ENCODE data around the gene SETDB1. TPM values are rescaled to one million over a fixed set of nuclear protein-coding genes. Genes with fewer than 3 reads are reported as not detected.

Gene SETDB1
- total and polyA plus RNA-seq, 2 of the 13 experiments (the other 11 are each of a cell fraction or from before 2014, with no cell fraction given), result 33.1 to 34.6 TPM

DNA sequence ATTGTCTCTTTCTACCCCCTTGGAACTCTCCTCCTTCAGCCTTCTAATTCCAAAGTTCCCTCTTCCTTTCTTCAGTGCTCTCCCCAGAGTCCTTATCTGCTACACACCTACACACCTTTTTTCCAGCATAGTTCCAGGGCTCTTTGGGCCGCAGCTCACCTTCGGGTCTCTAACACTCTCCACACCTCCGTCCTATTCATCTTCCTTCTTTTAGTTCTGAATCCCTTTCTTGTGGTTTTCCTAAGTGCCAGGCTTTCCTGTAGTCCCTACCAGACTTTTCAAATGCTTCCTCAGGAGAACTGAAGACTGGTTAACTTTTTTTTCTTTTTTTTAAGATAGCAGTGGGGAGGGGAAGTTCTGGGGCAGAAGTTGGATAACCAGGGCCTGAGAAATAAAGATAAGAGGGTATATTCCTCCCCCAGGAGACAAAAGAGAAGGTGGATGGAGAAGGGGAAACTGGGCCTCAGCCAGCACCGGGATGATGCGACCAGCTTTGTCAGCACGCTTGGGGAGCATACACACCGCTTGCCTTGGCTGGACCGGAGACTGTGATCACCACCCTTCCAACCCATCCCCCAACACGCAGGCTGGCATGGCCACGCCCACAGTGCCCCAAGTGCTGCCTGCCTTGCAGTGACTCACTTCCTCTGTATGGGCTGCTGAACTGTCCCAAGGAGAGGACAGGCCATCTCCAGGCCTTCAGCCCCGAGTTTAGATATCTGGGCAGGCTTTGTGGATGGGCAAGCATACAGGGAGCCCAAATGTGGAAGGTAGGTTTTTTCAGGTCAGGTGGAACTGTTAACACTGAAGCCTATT, 50.9 kb downstream of the SETDB1 start (continued):
- TF ChIP-seq, protein P1, sequence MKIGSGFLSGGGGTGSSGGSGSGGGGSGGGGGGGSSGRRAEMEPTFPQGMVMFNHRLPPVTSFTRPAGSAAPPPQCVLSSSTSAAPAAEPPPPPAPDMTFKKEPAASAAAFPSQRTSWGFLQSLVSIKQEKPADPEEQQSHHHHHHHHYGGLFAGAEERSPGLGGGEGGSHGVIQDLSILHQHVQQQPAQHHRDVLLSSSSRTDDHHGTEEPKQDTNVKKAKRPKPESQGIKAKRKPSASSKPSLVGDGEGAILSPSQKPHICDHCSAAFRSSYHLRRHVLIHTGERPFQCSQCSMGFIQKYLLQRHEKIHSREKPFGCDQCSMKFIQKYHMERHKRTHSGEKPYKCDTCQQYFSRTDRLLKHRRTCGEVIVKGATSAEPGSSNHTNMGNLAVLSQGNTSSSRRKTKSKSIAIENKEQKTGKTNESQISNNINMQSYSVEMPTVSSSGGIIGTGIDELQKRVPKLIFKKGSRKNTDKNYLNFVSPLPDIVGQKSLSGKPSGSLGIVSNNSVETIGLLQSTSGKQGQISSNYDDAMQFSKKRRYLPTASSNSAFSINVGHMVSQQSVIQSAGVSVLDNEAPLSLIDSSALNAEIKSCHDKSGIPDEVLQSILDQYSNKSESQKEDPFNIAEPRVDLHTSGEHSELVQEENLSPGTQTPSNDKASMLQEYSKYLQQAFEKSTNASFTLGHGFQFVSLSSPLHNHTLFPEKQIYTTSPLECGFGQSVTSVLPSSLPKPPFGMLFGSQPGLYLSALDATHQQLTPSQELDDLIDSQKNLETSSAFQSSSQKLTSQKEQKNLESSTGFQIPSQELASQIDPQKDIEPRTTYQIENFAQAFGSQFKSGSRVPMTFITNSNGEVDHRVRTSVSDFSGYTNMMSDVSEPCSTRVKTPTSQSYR (CRISPR knock-in tag; IDR thresholded peaks at IDR 0.05; ENCODE audit: borderline replicate concordance), result peak; percentile 97
- no peak for TF ChIP-seq ZNF530 (CRISPR knock-in tag; IDR thresholded peaks at IDR 0.05; ENCODE audit: low read depth)
- TF ChIP-seq, protein P2, sequence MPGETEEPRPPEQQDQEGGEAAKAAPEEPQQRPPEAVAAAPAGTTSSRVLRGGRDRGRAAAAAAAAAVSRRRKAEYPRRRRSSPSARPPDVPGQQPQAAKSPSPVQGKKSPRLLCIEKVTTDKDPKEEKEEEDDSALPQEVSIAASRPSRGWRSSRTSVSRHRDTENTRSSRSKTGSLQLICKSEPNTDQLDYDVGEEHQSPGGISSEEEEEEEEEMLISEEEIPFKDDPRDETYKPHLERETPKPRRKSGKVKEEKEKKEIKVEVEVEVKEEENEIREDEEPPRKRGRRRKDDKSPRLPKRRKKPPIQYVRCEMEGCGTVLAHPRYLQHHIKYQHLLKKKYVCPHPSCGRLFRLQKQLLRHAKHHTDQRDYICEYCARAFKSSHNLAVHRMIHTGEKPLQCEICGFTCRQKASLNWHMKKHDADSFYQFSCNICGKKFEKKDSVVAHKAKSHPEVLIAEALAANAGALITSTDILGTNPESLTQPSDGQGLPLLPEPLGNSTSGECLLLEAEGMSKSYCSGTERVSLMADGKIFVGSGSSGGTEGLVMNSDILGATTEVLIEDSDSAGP (CRISPR knock-in tag; IDR thresholded peaks at IDR 0.05; ENCODE audit: borderline replicate concordance), result peak; percentile 59; the same call in 1 of the 2 replicates
- TF ChIP-seq FOXA3 (CRISPR knock-in tag; IDR thresholded peaks at IDR 0.05), result 0 out of 2 replicates have a peak, but pooled peaks have one; percentile 31
- TF ChIP-seq ZNF678 (CRISPR knock-in tag; IDR thresholded peaks at IDR 0.05), result no peak
- TF ChIP-seq RFX5 (IDR thresholded peaks at IDR 0.05; ENCODE audit: low read depth, low read length), result no peak
- no peak for TF ChIP-seq SKI (IDR thresholded peaks at IDR 0.05; ENCODE audit: partially characterized antibody)
- TF ChIP-seq ZNF138 (CRISPR knock-in tag; IDR thresholded peaks at IDR 0.05; ENCODE audit: low read depth), result no peak
- no peak for TF ChIP-seq MTF2 (CRISPR knock-in tag; IDR thresholded peaks at IDR 0.05; ENCODE audit: borderline replicate concordance)
- TF ChIP-seq ZNF460 (CRISPR knock-in tag; IDR thresholded peaks at IDR 0.05; ENCODE audit: borderline replicate concordance), result no peak
- no peak for TF ChIP-seq RELA (CRISPR knock-in tag; IDR thresholded peaks at IDR 0.05)
- TF ChIP-seq, protein P3, sequence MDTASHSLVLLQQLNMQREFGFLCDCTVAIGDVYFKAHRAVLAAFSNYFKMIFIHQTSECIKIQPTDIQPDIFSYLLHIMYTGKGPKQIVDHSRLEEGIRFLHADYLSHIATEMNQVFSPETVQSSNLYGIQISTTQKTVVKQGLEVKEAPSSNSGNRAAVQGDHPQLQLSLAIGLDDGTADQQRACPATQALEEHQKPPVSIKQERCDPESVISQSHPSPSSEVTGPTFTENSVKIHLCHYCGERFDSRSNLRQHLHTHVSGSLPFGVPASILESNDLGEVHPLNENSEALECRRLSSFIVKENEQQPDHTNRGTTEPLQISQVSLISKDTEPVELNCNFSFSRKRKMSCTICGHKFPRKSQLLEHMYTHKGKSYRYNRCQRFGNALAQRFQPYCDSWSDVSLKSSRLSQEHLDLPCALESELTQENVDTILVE (CRISPR knock-in tag; IDR thresholded peaks at IDR 0.05), result no peak
- no peak for TF ChIP-seq ZNF251 (CRISPR knock-in tag; IDR thresholded peaks at IDR 0.05)
- no peak for TF ChIP-seq ARNT (IDR thresholded peaks at IDR 0.05)
- no peak for TF ChIP-seq ZSCAN29 (CRISPR knock-in tag; conservative IDR thresholded peaks at IDR 0.05)
- no peak for TF ChIP-seq ZNF619 (CRISPR knock-in tag; IDR thresholded peaks at IDR 0.05)
- peak; percentile 56; the same call in 1 of the 2 replicates for TF ChIP-seq TAF1 (CRISPR knock-in tag; IDR thresholded peaks at IDR 0.05)
- TF ChIP-seq KDM3A (CRISPR knock-in tag; IDR thresholded peaks at IDR 0.05; ENCODE audit: low read depth), result no peak
- TF ChIP-seq, protein P4, sequence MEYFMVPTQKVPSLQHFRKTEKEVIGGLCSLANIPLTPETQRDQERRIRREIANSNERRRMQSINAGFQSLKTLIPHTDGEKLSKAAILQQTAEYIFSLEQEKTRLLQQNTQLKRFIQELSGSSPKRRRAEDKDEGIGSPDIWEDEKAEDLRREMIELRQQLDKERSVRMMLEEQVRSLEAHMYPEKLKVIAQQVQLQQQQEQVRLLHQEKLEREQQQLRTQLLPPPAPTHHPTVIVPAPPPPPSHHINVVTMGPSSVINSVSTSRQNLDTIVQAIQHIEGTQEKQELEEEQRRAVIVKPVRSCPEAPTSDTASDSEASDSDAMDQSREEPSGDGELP (IDR thresholded peaks at IDR 0.05; ENCODE audit: borderline replicate concordance, low read depth), result no peak; the same call in 1 of the 2 replicates
- TF ChIP-seq, protein P5, sequence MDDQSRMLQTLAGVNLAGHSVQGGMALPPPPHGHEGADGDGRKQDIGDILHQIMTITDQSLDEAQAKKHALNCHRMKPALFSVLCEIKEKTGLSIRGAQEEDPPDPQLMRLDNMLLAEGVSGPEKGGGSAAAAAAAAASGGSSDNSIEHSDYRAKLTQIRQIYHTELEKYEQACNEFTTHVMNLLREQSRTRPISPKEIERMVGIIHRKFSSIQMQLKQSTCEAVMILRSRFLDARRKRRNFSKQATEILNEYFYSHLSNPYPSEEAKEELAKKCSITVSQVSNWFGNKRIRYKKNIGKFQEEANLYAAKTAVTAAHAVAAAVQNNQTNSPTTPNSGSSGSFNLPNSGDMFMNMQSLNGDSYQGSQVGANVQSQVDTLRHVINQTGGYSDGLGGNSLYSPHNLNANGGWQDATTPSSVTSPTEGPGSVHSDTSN (CRISPR knock-in tag; IDR thresholded peaks at IDR 0.05; ENCODE audit: borderline replicate concordance), result no peak
- TF ChIP-seq ZSCAN12 (CRISPR knock-in tag; IDR thresholded peaks at IDR 0.05), result no peak
